HL-60/S4 treated with phorbol 12-myristate 13-acetate at 8.2 ng/mL for 4 days and 3 days (cell line): ENCODE results near the gene LYRM4.

Experiments
- in situ Hi-C: fragments of 300-500 bp; cut with MboI; formaldehyde crosslinking; loops from 2 replicates; pipeline ENCODE4 v1.15.0; 2022; ENCODE audit warnings: low sequenced_read_pairs

The LYRM4 gene

GRCh38 chr6:5282191-5282623, 21.5 kb upstream of the LYRM4 start:
- in situ Hi-C loops: no loop called here

GRCh38 chr6:5280920-5281319, 20.2 kb upstream of the LYRM4 start:
- in situ Hi-C loops: no loop called here

- in situ Hi-C loops: no loop called here
These were observed 19.2 kb upstream of the LYRM4 start for GRCh38 chr6:5279891-5280338.

- in situ Hi-C loops: no loop called here
These were observed 17.9 kb upstream of the LYRM4 start for GRCh38 chr6:5278565-5279120.

- in situ Hi-C loops: no loop called here
These were observed 17.3 kb upstream of the LYRM4 start for GRCh38 chr6:5278047-5278446.

GRCh38 chr6:5277589-5277988, 16.8 kb upstream of the LYRM4 start:
- in situ Hi-C loops: no loop called here

- in situ Hi-C loops: no loop called here
These were observed 15.8 kb upstream of the LYRM4 start for GRCh38 chr6:5276581-5276980.

- in situ Hi-C loops: no loop called here
These were observed 14.7 kb upstream of the LYRM4 start for GRCh38 chr6:5275497-5275896.

- in situ Hi-C loops: no loop called here
These were observed 13.5 kb upstream of the LYRM4 start for GRCh38 chr6:5274231-5274630.

GRCh38 chr6:5271926-5272325, 11.2 kb upstream of the LYRM4 start:
- in situ Hi-C loops: no loop called here

GRCh38 chr6:5270093-5270680, 9.4 kb upstream of the LYRM4 start:
- in situ Hi-C loops: no loop called here

- in situ Hi-C loops: no loop called here
These were observed 5.7 kb upstream of the LYRM4 start for GRCh38 chr6:5266423-5266822.

GRCh38 chr6:5261545-5262109, 877 bp upstream of the LYRM4 start:
- in situ Hi-C loops: no loop called here

- in situ Hi-C loops: no loop called here
These were observed 584 bp downstream of the LYRM4 start for GRCh38 chr6:5260111-5260620.

- in situ Hi-C loops: no loop called here
These were observed 1.3 kb downstream of the LYRM4 start for GRCh38 chr6:5259428-5259827.

GRCh38 chr6:5257400-5257799, 3.4 kb downstream of the LYRM4 start:
- in situ Hi-C loops: no loop called here

GRCh38 chr6:5256952-5257351, 3.8 kb downstream of the LYRM4 start:
- in situ Hi-C loops: no loop called here

- in situ Hi-C loops: no loop called here
These were observed 9.8 kb downstream of the LYRM4 start for GRCh38 chr6:5250911-5251310.

- in situ Hi-C loops: no loop called here
These were observed 10.3 kb downstream of the LYRM4 start for GRCh38 chr6:5250451-5250850.

- in situ Hi-C loops: no loop called here
These were observed 11.2 kb downstream of the LYRM4 start for GRCh38 chr6:5249451-5250122.

GRCh38 chr6:5248302-5249098, 12.2 kb downstream of the LYRM4 start:
- in situ Hi-C loops: no loop called here
